GM18505 (cell line): ENCODE results near the gene HSD17B2.
"Not testable (repeated sequence)": the region's sequence is repeated elsewhere in the genome, so short reads cannot be mapped to it uniquely, and the experiment has no call there.

ENCODE experiments used
- ATAC-seq: cut with Tn5 transposase; IDR thresholded peaks from one replicate; pipeline ENCODE4 v1.9.1; 2021; ENCODE audit not compliant: unreplicated experiment
- POLR2A ChIP-seq: IDR thresholded peaks from 4 replicates; pipeline ENCODE4 v1.6.1; 2011; ENCODE audit warnings: borderline replicate concordance; ENCODE audit not compliant: insufficient read depth, insufficient read length; ENCODE audit errors: extremely low read depth

The HSD17B2 gene

GRCh38 chr16:82008957-82009592 is 26.0 kb upstream of the HSD17B2 start:
- ATAC-seq, result no peak

DNA sequence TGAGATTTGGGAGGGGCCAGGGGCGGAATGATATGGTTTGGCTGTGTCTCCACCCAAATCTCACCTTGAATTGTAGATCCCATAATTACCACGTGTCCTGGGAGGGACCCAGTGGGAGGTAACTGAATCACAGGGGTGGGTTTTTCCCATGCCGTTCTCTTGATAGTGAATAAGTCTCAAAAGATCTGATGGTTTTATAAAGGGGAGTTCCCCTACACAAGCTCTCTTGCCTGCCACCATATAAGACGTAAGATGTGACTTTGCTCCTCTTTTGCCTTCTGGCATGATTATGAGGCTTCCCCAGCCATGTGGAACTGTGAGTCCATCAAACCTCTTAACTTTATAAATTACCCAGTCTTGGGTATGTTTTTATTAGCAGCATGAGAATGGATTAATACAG is 25.3 kb upstream of the HSD17B2 start:
- not testable (repeated sequence) for ATAC-seq

More at GRCh38 chr16:82008957-82009592, 26.0 kb upstream of the HSD17B2 start:
- no peak for TF ChIP-seq POLR2A

GRCh38 chr16:82010649-82011048 is 24.4 kb upstream of the HSD17B2 start:
- TF ChIP-seq POLR2A, result no peak
- no peak for ATAC-seq

- peak; percentile 96 for ATAC-seq
Observed at GRCh38 chr16:82011199-82011641, 23.8 kb upstream of the HSD17B2 start, which contains the start of gene SDR42E1. Gene SDR42E1, minus strand, starts transcription at chr16:82011470. Its CDS starts 10,612 bp downstream, at chr16:82000858.

DNA sequence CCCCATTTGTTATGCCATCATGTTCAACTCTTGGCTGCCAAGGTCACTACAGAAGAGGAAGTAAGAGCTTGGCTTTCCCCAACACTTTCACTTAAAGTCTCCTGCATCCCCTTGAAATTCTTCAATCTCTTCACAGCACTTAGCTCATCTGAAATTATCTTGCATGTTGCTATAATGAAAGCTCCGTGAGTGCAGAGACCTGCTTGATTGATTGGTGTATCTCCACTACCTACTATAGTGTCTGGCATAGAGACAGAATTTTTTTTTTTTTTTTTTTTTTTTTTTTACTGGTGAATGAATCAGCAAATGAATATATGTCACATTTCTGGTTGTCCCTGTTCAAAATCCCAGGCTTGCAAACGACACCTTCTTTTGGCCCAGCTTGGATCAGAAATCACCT is 21.9 kb upstream of the HSD17B2 start:
- no peak for TF ChIP-seq POLR2A
- ATAC-seq, result no peak

More at GRCh38 chr16:82011199-82011641, 23.8 kb upstream of the HSD17B2 start, which contains the start of gene SDR42E1:
- peak; percentile 60 for TF ChIP-seq POLR2A

GRCh38 chr16:82016263-82016662 is 18.8 kb upstream of the HSD17B2 start:
- no peak for ATAC-seq
- no peak for TF ChIP-seq POLR2A

DNA sequence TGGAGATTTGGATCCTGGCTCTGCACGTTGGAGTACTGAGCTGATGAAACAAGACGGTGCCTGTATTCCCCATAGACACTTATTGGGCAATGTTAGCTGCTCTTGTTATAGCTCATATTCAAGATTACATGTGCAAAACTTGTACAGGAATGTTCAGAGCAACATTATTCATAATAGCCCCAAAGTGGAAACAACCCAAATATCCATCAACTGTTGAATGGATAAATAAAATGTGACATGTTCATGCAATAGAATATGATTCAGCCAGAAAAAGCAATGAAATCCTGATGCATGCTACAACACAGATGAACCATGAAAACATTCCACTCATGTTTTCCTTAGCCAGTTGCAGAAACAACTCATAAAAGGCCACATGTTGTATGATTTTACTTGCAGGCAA is 18.1 kb upstream of the HSD17B2 start:
- TF ChIP-seq POLR2A, result no peak
- no peak for ATAC-seq

GRCh38 chr16:82017911-82018568 is 17.0 kb upstream of the HSD17B2 start:
- ATAC-seq, result no peak
- no peak for TF ChIP-seq POLR2A

GRCh38 chr16:82019535-82019934 is 15.5 kb upstream of the HSD17B2 start:
- no peak for ATAC-seq
- no peak for TF ChIP-seq POLR2A

DNA sequence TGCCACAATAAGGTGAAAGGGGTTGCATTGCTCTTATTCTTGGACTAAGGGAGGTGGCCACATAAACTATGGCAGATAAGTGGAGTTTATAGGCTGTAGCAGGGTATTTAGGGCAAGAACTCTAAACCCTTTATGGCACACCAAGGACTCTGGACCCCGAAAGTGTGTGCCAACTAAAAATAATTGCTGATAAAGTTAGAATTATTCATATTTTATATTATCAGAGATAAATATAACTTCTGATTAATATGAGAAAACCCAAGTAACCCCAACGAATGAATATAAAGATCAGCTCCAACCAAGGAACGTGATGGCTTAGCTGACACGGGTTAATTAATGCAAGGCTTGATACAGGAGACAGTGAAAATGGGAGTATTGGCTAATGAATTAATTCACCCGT is 15.0 kb upstream of the HSD17B2 start:
- no peak for ATAC-seq
- no peak for TF ChIP-seq POLR2A

- no peak for TF ChIP-seq POLR2A
- no peak for ATAC-seq
Observed at GRCh38 chr16:82023206-82023605, 11.8 kb upstream of the HSD17B2 start.

- TF ChIP-seq POLR2A, result no peak
- no peak for ATAC-seq
Observed at GRCh38 chr16:82024316-82024715, 10.7 kb upstream of the HSD17B2 start.

DNA sequence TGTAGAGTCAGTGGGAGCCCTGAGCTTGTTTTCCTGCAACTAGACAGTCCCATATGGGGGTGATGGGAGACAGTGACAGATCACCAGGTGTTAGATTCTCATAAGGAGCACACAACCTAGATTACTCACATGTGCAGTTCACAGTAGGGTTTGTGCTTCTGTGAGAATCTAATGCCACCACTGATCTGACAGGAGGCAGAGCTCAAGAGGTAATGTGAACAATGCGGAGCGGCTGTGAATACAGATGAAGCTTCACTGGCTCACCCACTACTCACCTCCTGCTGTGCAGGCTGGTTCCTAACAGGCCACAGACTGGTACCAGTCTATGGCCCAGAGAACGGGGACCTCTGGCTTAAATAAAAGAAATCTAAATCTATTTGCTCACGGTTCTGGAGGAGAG is 10.2 kb upstream of the HSD17B2 start:
- no peak for TF ChIP-seq POLR2A
- ATAC-seq, result no peak

- no peak for TF ChIP-seq POLR2A
- ATAC-seq, result no peak
Observed at GRCh38 chr16:82027629-82028064, 7.4 kb upstream of the HSD17B2 start.
